Measurements from ENCODE around the gene ADGRL3.

ADGRL3 gene

GRCh38 chr4:62028745-62029144 is 828.6 kb downstream of the ADGRL3 start:
- TF ChIP-seq, protein P1, sequence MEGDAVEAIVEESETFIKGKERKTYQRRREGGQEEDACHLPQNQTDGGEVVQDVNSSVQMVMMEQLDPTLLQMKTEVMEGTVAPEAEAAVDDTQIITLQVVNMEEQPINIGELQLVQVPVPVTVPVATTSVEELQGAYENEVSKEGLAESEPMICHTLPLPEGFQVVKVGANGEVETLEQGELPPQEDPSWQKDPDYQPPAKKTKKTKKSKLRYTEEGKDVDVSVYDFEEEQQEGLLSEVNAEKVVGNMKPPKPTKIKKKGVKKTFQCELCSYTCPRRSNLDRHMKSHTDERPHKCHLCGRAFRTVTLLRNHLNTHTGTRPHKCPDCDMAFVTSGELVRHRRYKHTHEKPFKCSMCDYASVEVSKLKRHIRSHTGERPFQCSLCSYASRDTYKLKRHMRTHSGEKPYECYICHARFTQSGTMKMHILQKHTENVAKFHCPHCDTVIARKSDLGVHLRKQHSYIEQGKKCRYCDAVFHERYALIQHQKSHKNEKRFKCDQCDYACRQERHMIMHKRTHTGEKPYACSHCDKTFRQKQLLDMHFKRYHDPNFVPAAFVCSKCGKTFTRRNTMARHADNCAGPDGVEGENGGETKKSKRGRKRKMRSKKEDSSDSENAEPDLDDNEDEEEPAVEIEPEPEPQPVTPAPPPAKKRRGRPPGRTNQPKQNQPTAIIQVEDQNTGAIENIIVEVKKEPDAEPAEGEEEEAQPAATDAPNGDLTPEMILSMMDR (IDR thresholded peaks at IDR 0.05; ENCODE audit: control extremely low read depth, extremely low read depth, low read depth, missing control alignments), result no peak
- no peak for DNase-seq (ENCODE audit: extremely low spot score)
- ChIA-PET POLR2A (no interaction called here), CTCF (no interaction called here)

GRCh38 chr4:62030958-62031357 is 830.8 kb downstream of the ADGRL3 start:
- no peak for DNase-seq (ENCODE audit: extremely low spot score)
- CTCF ChIA-PET, result interaction anchor here (1.2 kb wide), 1 partner anchor 11 kb away, joined by 3 read pairs; no protein-coding TSS in a partner anchor
- TF ChIP-seq, protein P1 (IDR thresholded peaks at IDR 0.05; ENCODE audit: control extremely low read depth, extremely low read depth, low read depth, missing control alignments), result no peak
- POLR2A ChIA-PET, result no interaction called here

DNA sequence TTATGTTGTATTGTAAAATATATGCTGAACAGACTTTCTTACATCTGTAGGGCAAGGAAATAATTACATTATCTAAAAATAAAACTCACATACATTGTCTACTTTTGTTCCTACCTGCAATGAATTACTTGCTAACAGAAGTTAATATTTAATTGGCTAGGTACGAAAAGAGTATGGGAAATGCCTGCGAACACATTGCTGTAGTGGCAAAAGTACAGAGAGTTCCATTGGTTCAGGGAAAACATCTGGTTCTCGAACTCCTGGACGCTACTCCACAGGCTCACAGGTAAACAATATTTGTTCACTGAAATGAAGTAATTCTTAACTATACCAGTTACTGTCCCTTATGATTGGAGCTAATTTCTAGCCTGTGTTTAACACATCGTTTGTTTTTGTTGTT is 837.4 kb downstream of the ADGRL3 start:
- DNase-seq (ENCODE audit: extremely low spot score), result no peak
- TF ChIP-seq, protein P1 (IDR thresholded peaks at IDR 0.05; ENCODE audit: control extremely low read depth, extremely low read depth, low read depth, missing control alignments), result no peak
- CTCF ChIA-PET, result interaction anchor here (1.0 to 1.6 kb wide), 3 partner anchors 13 to 25 kb away, joined by 3 to 4 read pairs (median 4); no protein-coding TSS in a partner anchor
- POLR2A ChIA-PET, result no interaction called here

- TF ChIP-seq, protein P1 (IDR thresholded peaks at IDR 0.05; ENCODE audit: control extremely low read depth, extremely low read depth, low read depth, missing control alignments), result no peak
- CTCF ChIA-PET, result no interaction called here
- POLR2A ChIA-PET, result no interaction called here
These were observed 851.2 kb downstream of the ADGRL3 start for GRCh38 chr4:62051332-62051731.

GRCh38 chr4:62053974-62054373 is 853.8 kb downstream of the ADGRL3 start:
- TF ChIP-seq, protein P1 (IDR thresholded peaks at IDR 0.05; ENCODE audit: control extremely low read depth, extremely low read depth, low read depth, missing control alignments), result no peak
- DNase-seq (ENCODE audit: extremely low spot score), result no peak
- CTCF ChIA-PET, result interaction anchor here (1.0 kb wide), 1 partner anchor 11 kb away, joined by 3 read pairs; no protein-coding TSS in a partner anchor
- POLR2A ChIA-PET, result no interaction called here

More at GRCh38 chr4:62051332-62051731, 851.2 kb downstream of the ADGRL3 start:
- no peak for DNase-seq (ENCODE audit: extremely low spot score)

- TF ChIP-seq, protein P1 (IDR thresholded peaks at IDR 0.05; ENCODE audit: control extremely low read depth, extremely low read depth, low read depth, missing control alignments), result no peak
- ChIA-PET POLR2A (no interaction called here), CTCF (no interaction called here)
- no peak for DNase-seq (ENCODE audit: extremely low spot score)
These were observed 856.9 kb downstream of the ADGRL3 start for GRCh38 chr4:62057031-62057430.

All from GM10248 (cell line).